Measurements from ENCODE around the gene CSRP2. TPM values are rescaled to one million over a fixed set of nuclear protein-coding genes. Genes with fewer than 3 reads are reported as not detected.

CSRP2 gene
- total RNA-seq, 1 experiment from 2014 or later: 158 TPM

GRCh38 chr12:76859611-76860010, 19.2 kb downstream of the CSRP2 start:
- Histone ChIP-seq H2BK120ac (ENCODE audit: low read depth, low read length, poor library complexity, severe bottlenecking) (no peak overlapping the region), H3T11ph (ENCODE audit: low read length) (no peak overlapping the region), H3K9me3 (ENCODE audit: control insufficient read depth, low read depth, low read length) (no peaks in the 10 kb centered on the region), H3K56ac (ENCODE audit: insufficient read length, low read depth, low read length) (no peak overlapping the region), H3K4me1 (ENCODE audit: insufficient read depth, low read length) (peaks cover 6% of the 10 kb centered on the region; the same call in 1 of the 2 replicates), H3K79me2 (ENCODE audit: insufficient read depth, low read length) (no peaks in the 10 kb centered on the region), H3K4me2 (ENCODE audit: insufficient read depth, insufficient read length, low read length) (no peak overlapping the region), H3K23me2 (ENCODE audit: insufficient read length, low read depth, low read length, poor library complexity, severe bottlenecking) (no peaks in the 10 kb centered on the region), H3K9ac (ENCODE audit: extremely low read depth, insufficient read length, low read length) (no peak overlapping the region), H4K91ac (ENCODE audit: insufficient read length, low read depth, low read length) (no peak overlapping the region), H3K14ac (ENCODE audit: insufficient read depth, low read length) (no peak overlapping the region), H2AK5ac (ENCODE audit: insufficient read length, low read length) (no peak overlapping the region), H2AFZ (ENCODE audit: low read length) (no peak overlapping the region), H3K23ac (ENCODE audit: insufficient read length, low read depth, low read length) (no peak overlapping the region), H3K27me3 (ENCODE audit: insufficient read depth, low read length) (no peaks in the 10 kb centered on the region), H4K5ac (ENCODE audit: insufficient read length, low read depth, low read length) (no peak overlapping the region), H4K8ac (replicated peaks; ENCODE audit: insufficient read length, low read depth, low read length) (no peak overlapping the region), H3K18ac (ENCODE audit: insufficient read length, low read depth, low read length) (no peak overlapping the region), H2BK5ac (ENCODE audit: insufficient read length, low read length) (no peak overlapping the region), H3K27ac (ENCODE audit: insufficient read length, low read depth, low read length) (no peak overlapping the region), H3K79me1 (ENCODE audit: insufficient read depth, low read depth, low read length, poor library complexity, severe bottlenecking) (peaks cover 3% of the 10 kb centered on the region), H2BK20ac (ENCODE audit: low read depth, low read length, poor library complexity, severe bottlenecking) (no peak overlapping the region), H2BK12ac (ENCODE audit: insufficient read length, low read depth, low read length) (no peak overlapping the region), H3K4ac (ENCODE audit: low read depth, low read length) (no peak overlapping the region), H4K20me1 (ENCODE audit: control insufficient read depth, insufficient read depth, insufficient read length) (no peaks in the 10 kb centered on the region), H2BK15ac (ENCODE audit: low read depth, low read length) (no peak overlapping the region)
- peak overlapping the region in 1 of 3 experiments; percentile 55; a peak in 2 of 7 replicates for H3K27ac Mint-ChIP-seq
- no peaks in the 10 kb centered on the region for H3K9me3 Mint-ChIP-seq
- peaks cover 11 to 12% of the 10 kb centered on the region in 2 experiments for H3K4me1 Mint-ChIP-seq
- H3K27me3 Mint-ChIP-seq (ENCODE audit: low read depth): no peaks in the 10 kb centered on the region
- TF ChIP-seq CTCF (conservative IDR thresholded peaks at IDR 0.05): no peak
- WGBS (ENCODE audit: extremely low coverage, insufficient read length, low lambda C conversion rate): no CpG with 5 or more reads among the region's 4 CpGs
- peaks cover 50 to 74% (median 71%) of the 10 kb centered on the region in 3 experiments for H3K36me3 Mint-ChIP-seq (ENCODE audit: insufficient read depth in 1 of 3, low read depth in 3 of 3)
- no peak overlapping the region for H3K4me3 Mint-ChIP-seq
- DNase-seq: no peak

Data from H9 (cell line).